Measurements from ENCODE around the gene MRPS7.

DNA sequence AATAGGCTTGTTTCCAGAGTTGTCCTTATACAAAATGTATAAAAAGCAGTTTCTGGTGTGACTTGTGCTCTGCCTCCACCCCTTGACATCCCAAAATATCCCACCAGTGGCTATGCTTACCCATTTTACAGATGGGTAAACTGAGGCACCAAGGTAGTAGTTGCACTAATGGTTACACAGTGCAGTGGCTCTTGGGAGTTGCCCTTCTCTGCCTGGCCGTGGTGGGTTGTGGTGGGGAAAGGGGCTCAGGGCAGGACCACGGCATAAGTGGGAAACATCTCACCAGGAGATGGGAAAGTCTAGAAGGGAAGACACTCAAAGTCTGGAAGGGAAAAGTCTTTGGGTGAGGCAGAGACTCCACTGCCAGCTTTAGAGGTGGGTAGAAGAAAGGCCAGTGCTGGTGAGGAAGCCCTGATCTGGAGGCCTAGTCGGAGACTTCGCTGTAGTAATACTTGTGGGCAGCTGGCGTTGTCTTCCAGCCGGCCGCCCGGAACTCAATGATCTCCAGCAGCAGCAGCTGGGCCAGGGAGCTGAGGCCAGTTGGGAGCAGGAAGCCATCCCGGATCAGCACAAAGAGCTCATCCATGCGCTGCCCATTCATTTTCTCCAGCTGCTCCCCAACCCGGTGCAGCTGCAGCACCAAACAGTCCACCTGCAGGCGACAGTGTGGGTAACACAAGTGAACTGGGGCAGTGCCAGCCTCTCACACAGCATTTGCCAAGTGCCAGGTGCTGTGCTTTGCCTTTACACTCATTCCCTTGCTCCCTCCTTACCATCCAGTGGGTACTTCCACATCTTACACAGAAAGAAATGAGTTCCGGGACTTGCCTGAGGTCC lies 4.9 kb downstream of the MRPS7 start:
- TF ChIP-seq, protein P1, sequence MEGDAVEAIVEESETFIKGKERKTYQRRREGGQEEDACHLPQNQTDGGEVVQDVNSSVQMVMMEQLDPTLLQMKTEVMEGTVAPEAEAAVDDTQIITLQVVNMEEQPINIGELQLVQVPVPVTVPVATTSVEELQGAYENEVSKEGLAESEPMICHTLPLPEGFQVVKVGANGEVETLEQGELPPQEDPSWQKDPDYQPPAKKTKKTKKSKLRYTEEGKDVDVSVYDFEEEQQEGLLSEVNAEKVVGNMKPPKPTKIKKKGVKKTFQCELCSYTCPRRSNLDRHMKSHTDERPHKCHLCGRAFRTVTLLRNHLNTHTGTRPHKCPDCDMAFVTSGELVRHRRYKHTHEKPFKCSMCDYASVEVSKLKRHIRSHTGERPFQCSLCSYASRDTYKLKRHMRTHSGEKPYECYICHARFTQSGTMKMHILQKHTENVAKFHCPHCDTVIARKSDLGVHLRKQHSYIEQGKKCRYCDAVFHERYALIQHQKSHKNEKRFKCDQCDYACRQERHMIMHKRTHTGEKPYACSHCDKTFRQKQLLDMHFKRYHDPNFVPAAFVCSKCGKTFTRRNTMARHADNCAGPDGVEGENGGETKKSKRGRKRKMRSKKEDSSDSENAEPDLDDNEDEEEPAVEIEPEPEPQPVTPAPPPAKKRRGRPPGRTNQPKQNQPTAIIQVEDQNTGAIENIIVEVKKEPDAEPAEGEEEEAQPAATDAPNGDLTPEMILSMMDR (IDR thresholded peaks at IDR 0.05), result no peak
- TF ChIP-seq EP300 (IDR thresholded peaks at IDR 0.05) (no peak), POLR2AphosphoS5 (IDR thresholded peaks at IDR 0.05) (no peak)
